Upper lobe of left lung (tissue), 4 donors: ENCODE data around the gene AKR1B1.

Source experiments
- CTCF ChIP-seq, 6 experiments: fragments of 450-650 bp in 4 of 6; fragments of 200-600 bp in 2 of 6; sonication (generic) in 2 of 6; IDR thresholded peaks; one replicate each; pipeline ENCODE4 v1.5.1; 2016 to 2019; ENCODE audit warnings: antibody characterized with exemption in 6 of 6
- EP300 ChIP-seq, 4 donors: sonication (generic); formaldehyde crosslinking; IDR thresholded peaks; one replicate each; pipeline ENCODE4 v1.5.1; 2017; ENCODE audit warnings: antibody characterized with exemption in 4 of 4, control low read depth in 2 of 4

- TF ChIP-seq CTCF (IDR thresholded peaks at IDR 0.05) = no peak
- TF ChIP-seq EP300 (IDR thresholded peaks at IDR 0.05) = no peak
Observed at GRCh38 chr7:134481167-134481566, 22.3 kb upstream of the AKR1B1 start.
